Germinal center (tissue), 1 donor: Measurements from ENCODE around the gene KLHL29.

Experiments used
- DNase-seq: peaks from one replicate; pipeline ENCODE4 v3.0.0; 2012; ENCODE audit warnings: mixed read lengths, low spot score

Gene KLHL29

DNA sequence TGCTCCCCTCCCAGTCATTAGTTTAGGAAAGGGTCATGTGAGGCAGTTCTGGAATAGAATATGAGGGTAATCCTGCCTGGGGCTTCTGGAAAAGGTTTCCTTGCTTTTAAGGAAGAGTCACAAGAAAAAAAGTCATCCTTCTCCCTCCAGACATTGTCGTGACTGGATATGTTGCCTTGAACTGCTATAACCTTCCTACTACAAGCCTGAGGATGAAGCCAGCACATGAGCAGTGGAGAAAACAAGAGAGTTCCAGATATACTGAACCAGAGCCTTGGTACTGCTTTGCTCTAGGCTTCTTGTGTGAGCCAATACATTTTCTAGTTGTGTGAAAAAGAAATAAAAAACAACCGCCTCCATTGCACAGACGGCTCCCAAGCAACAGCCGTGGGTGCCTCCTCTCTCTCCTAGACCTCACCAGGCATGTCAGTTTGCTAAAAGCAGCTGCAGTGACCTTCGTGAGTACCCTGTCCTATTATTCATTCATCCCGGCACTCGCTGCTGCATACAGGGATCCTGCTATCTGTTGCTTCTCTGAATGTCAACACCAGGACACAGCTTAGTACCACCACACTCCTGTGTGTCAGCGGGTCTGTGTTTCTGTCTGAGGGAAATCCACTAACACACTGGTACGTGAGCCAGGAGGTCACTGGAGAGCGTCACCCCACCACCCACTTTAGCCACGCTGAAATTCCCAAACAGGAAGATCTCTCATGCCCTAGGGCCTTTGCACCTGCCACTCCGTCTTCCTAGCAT, 186.7 kb downstream of the KLHL29 start:
- DNase-seq: no peak

DNA sequence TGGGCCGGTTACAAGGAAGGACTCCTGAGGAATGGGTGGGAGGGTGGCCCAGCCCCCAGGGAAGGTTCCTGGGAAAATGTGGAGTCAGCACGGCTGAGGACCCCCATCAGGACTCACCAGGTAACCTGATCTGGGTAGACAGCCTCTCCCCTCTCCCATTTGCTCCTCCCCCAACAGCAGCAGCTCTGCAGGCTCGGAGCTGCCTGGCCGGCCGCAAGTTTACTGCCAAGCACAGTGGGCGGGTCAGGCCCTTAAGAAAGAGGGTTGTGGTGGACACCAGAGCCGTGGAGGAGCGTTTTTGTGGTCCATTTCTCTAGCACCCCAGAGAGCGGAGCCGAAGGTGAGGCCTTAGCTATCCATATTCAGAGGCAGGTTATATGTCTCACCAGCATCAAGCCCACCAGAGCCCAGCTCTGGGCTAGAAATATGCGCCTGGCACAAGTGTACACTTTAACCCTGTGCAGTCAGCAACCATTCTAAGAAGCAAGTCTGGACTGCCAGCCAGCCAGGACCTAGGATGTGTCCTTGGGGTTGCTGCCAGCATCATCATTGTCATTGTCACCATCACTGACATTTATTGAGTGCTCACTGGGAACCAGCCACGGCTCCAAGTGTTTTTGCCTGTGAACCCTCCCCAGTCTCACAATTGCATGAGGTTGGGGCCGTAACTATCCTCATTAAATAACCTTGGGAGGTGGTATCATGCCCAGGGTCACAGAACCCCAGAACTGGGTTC, 190.1 kb downstream of the KLHL29 start:
- DNase-seq: no peak

DNA sequence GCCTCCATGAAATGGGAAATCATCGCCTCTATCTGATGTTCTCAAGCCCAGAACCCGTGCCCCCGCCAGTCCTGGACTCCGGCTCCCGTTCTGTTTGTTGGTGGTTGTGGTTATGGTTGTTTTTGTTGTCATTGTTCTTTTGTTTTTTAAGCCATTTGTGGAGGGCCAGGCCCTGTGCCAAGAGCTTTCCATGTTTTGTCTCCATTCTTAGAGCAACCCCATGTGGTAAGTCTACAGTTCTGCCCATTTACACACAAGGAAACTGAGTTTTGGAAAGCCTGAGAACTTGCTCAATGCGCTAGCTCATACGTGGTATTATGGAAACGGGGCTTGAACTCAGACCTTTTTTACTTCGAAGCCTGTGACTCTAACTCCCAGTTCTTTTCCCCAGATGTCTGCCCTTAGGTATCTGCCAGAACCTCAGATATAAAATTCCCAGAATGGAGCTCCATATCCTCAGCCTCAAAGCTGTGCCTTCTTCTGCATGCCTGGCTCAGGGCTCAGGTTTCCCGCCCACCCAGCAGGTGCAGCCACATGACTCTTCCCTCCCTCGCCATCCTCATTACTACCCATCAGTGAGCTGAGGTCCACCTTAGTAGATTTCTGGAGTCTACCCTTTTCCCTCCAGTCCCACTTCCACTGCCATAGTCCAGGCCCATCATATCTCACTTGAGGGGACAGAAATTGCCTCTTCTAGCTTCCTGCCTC, 194.1 kb downstream of the KLHL29 start:
- no peak for DNase-seq

DNA sequence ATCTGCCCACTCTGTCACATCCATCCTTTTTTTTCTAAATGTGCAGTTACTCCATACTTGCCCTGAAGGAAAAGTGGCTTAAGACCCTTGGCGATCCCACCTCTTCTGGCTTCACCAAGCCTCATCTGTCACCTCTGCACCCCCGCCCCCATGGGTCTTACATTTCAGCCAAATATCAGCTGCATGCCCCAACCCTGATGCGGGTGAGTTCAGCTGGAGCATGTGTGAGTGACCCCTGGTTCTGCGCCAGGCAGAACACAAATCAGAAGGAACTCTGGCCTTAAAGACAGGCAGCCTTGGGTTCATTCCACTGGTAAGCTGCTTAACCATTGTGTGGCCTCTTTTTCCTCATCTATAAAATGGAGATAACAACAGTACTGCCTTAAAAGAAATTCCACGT, 194.7 kb downstream of the KLHL29 start:
- no peak for DNase-seq

DNA sequence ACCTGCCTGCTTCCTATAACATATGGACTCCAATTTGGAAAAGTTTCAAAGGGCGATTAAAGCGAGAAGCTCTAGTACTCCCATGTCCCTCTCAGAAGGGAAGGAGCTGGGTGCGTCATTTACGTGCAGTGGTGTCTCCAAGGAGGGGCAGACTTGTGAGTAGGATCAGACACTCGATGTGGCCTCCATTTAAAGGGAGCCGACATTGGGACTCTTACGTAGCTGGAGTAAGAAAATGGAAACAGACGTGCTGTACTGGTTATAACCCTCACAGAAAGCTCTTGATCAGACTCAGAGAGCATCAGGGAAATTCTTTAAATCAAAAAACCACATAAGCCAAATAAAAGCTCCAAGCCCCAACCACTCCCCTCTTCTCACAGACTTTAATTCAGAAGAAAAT, 198.5 kb downstream of the KLHL29 start:
- no peak for DNase-seq

DNA sequence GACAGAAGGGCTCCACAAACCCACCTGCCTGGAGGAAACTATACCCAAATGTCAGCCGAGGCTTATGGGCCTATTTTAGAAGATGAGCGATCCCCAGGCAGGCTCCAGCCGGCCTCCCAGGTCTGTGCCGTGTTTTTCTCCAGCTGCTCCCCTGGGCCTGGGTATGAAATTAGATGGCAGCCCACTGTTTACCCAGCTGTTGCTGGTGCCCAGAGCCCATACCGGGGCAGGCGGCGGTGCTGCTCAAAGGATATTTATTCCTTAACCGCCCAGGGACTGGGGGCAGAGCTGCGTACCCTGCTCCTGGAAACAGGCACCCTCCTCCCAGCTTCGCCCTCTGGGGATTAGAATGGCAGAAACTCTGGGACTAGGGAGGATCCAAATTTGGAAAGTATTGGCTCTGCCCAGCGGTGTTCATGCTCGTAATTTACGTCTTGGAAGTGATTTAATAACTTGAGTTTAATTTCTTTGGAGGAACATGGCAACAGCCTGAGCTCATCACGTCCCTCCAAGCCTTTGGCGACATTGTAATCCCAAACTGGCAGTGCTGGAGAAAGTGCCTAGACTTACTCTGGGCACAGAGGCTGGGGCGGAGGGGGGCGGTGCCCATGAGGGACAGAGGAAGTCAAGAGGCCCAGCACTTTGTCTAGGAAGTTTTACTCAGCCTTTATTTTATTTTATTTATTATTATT, 199.2 kb downstream of the KLHL29 start:
- DNase-seq: no peak

DNA sequence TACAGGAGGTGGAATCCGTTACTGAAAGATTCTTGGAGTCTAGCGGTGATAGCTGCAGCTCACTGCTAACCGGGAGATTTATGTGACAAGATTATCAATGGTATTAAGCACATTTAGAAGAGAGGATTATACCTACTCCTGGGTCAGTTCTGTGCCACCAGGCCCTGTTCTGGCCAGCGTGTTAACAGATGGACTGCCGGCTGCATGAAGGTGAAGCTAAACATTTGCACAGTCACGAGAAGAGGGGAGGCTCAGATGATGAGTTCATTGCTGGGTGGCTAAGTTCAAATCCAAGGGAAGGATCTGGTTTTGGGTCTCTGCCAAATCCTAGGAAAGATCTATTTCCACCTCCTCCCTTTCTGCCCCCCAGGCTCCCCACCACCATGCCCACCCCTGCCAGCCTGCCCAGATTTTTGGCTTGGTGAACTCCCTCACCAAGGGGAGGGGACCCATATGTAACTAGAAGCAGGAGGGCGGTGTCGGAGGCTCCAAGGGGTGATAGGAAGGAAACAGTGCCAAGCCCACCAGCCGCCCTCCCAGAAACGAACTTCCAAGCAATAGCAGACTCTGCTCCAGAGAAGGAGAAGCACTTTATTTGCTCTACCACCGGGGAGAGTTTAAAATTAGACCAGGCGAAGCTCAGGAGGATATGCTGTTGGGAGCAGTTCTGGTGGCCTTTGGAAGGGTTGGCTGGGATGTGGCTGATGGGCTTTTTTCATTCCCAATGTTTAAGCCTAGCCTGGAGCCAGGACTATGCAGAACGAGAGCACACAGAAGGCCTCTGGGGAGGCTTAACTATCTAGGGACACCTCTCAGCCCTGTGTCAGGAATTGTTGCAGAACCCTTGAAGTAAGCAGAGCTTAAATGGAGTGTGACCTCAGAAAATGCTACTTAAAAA, 200.5 kb downstream of the KLHL29 start:
- no peak for DNase-seq

DNA sequence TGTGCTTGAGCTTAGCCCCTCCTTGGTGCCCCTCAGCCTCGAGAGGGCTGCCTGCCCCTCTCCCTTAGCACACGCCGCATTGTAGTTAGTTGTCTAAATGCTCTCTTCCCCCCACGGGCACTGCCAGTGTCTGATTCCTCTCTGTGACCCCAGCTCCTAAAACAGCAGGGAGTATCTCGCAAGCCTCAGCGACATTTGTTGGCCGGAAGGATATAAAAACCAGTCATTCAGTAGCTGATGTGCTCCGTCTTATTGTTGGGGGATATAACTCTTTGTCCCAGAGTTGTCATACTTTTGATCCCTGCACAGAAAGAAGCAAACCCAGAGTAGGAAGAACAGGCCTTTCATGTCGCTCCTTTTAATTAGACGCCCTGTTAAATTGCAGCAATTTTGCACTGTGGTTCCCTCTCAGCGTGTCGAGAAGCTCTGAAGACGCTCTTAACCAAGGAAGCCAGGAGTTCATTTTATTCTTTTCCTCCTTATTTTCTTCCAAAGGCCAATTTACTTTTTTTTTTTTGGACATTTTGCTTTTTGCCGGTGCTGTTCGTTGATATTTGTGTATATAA, 201.8 kb downstream of the KLHL29 start:
- no peak for DNase-seq

DNA sequence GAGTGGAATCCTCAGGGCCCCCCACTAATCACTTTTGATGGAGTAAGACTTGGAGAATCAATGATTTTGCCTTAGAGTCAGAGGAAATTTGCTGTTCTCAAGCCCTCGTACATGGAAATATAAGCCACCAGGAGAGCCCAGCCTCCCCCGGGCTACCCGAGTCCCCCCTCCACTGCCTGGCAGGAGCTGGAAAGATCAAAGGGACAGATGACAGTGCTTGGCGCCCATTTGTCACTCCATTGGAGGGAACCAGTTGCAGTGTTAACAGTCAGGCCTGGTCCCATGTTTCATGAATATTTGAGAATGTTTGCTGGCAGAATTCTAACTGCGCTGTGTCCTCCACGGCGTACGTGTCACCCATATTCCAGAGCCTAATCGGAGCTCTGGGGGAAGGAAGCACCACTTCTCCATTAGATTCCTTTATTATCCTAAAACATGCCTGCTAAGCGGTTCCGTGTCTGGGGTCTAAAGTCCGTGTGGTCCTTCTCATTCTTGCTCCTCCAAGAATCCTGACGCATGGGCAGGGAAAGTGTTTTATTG, 202.4 kb downstream of the KLHL29 start:
- DNase-seq: no peak

DNA sequence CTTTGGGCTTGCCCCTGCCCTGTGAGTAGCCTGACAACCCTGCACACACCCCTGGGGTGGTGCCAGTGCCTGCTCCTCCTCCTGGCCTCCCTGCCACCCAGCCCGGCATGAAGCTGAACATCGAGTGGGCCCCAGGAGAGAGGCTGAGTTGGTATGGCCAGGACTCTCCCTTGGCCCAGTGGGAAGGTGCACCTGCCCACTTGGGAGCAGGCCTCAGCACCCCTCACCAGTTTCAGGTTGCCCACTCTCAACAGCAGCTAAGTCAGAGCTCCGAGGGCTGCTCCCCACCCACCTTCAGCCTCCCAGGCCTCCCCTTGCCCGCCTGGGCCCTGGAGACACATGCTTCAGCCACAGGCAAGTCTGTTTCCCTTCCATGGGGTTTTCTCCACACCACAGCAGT, 203.1 kb downstream of the KLHL29 start:
- no peak for DNase-seq

DNA sequence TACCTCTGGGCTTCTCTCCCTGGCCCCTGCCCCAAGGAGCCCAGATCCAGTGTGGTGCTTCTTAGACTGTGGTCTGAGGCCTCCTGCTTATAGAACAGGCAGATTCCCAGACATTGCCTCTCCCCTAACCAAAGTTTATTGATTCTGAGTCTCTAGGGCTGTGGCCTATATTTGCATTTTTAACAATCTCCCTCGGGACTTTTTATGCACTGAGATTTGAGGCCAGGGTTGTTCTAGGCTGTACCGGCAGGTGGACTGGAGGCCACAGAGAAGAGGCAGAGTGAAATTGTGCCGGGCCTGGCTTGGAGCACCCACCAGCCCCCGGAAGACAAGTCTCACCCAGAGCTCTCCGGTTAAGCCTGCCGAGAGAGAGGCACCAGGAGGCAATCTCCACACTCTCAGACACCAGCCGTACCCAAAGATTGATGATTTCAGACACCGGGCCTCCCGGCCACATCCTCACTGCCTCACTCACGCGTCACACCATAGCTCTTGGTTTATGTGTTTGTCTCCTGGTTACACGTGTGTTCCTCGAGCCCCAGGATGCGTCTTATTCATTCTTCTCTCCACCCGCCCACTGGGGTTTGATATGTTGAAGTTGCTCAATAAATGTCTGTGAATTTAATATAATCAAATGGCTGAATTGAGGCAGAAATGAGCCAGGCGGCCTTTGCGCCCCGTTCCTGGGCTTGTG, 203.7 kb downstream of the KLHL29 start:
- DNase-seq: no peak

DNA sequence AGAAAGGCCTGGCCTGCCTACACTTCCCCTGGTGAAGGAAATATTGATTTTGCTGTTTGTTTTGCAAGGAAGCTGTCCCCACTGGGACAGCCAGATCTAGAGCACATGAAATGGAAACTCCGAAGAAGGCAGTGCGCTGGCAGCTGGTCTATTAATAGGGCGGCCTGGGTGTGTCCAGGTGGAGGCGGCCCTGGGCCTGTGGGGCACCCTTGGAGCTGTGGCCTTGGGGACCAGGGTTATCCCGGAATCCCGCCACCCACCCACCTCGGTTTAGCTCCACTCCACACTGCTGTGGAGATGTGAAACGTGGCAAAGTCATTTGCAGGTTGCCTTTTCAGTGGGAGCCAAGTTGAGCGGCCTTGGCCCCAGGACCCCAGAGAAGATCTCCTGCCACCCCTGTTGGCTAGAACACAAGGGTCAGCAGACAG, 204.3 kb downstream of the KLHL29 start:
- no peak for DNase-seq

DNA sequence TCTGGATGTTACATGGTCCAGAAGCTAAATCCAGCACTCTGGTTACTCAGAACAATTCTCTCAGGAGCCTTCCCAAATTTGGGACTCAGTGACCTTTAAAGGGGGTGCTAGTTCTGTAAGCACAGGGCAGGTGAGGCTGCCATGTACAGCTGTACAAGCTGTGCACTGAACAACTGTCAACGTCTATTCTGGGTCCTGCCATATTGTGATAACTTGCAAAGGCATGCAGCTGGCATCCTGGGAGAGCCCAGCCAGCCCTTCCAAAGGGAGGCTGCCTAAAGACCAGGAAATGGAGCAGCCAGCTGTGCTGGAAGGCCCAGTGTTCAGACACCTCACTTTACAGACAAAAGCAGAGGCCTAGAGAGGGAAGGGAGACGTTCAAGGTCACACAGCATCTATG, 204.8 kb downstream of the KLHL29 start:
- DNase-seq: no peak

DNA sequence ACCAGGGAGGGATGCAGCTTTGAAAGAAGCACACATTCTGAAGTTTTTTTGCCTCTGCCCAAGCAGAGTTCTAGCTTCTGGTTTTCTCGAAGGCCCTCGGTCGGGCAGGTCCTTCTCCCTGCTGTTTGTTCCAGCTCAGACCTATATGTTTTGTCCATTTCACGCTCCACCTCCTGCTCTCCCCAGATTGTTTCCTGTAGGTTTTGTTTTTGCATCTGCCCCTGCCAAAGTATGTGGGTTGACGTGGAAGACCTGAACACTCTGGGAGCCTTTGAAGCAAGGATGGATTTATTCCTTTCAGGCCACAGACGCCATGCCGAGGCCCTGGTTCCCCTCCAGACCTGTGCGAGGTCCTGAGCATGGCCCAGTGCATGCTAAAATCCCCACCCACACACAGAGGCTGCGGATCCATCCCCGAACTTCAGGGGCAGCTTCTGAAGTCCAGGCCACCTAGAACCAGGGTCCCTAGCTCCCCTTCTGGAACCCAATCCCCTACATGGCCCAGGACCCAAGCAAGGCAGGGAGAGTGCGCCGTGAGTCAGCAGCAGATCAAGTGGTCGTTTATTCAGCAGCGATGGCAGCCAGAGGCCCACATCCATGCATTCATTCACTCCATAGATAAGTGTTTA, 205.4 kb downstream of the KLHL29 start:
- no peak for DNase-seq

DNA sequence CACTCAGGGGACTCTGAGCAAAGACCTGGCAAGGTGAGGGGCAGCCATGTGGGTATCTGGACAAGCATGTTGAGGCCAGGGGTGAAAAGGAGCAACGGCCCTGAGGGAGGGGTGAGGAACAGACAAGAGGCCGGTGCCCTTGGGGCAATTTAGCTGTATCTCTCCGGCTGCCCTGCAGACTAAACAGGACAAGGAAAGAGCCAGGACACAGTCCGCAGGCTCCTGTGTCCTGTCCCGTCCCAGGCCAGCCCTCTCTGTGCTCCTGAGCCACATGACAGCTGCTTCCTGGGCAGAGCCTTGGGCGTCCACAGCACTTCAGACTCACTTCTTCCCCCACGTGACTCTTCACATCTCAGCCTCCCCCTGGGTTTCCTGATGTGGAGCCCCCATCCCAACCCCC, 206.1 kb downstream of the KLHL29 start:
- DNase-seq: no peak

DNA sequence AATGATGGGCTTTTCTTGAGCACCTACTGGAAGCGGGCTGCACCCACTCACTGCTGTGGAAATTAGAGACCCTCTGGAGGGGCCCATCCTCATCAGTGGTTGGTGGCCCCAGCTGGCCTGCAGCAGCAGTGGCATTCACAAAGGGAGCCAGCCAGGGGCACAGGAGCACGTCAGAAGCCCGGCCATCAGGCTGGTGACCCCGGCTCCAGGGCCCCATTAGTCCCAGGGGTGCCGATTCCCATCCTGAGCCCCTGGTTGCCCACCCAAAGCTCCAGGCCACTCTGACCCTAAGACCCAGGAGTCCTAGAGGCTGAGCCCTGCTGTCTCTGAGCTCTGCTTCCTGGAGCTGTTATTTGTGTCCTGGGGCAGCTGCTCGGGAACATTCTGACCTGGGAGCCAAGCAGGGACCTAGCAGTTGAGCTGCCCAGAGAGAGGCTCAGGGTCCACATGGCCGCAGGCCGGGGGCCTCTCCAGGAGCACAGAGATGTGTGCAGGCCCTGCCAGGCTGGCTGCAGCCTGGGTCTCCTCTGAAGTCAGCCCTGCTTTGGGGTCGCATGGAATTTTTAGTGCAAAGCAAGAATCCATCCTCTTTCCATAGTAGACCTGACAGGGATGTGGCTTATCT, 207.2 kb downstream of the KLHL29 start:
- DNase-seq: no peak

DNA sequence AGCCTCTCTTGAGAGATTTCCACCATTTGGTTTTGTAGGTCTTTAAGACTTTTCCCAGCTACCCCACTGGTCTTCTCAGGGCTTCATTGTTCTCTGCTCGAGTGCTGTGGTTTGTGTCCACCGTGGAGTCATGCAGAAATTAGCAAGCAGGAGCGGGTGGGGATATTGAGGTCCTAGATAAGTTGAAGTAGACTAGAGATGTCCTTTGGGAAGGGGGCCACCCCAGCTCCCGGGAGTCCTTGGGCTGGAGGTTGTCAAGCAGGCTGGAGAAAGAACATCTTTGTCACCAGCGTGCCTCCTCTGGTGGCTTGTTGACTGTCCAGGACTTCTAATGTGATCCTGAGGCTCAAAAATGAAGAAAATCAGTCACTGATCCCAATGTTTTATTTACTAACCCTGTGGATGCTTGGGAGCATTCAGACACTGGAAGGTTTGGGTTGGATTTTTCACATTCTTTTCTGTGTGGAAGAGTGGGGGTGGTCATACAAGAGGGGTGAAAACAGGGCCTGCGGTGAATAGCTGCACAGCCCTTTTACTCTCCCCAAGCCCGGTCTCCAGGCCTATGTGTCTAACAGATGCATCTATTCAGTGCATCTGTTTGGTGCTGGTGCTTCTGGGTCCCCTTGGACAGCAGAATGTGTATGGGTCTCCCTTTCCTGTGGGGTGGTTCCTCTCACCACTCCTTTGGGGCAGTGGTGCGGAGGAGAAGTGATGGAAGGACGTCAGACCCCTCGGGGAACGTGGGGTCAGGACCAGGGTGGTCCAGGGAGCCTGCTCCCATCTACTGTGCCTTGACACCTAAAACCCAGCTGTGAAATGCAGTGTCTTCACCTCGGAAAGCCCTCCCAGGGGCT, 208.1 kb downstream of the KLHL29 start:
- DNase-seq: no peak

DNA sequence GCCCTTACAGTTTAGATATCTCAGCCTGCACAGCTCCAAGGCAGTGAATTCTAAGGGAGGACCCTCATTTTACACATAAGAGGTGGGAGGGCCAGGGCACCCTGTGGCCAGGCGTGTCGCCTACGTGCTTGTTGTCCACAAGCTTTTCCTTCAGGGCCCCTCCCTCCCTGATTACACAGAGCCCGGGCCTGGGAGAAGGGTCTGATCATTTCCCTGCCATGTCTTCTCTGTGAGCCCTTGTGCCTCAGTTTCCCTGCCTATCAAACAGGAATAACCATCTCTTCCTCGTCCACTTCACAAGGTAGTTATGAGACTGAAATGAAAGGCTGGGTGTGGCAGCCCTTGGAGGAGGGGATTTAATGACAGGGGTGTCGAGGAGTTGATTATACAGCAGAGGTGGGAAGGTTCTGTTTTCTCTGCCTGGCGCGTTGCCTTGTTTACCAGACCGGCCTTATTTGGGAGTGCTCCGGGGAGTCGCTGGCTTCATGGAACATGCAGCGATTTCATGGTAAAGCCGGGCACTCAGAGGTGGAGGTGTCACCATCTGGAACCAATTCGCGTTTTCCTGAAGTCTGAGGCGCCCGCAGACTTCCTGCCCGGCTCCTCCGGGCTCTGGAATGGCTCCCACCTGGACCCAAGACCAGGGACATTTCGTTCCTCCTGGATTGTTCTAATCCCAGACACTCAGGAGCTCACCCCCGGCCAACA, 208.9 kb downstream of the KLHL29 start:
- no peak for DNase-seq
